H9 (cell line): ENCODE results near the gene DCAF10. TPM values are rescaled to one million over a fixed set of nuclear protein-coding genes. Genes with fewer than 3 reads are reported as not detected.

Experiments
- DNase-seq: peaks from one replicate; pipeline ENCODE4 v3.0.0-alpha.2; 2017
- H2AFZ ChIP-seq: one replicate; pipeline ENCODE4 v1.6.1; 2013; ENCODE audit warnings: mild to moderate bottlenecking, low read length, control low read depth, moderate library complexity
- H2AK5ac ChIP-seq: 2 replicates; pipeline ENCODE4 v1.6.1; 2013; ENCODE audit warnings: low read length, control low read depth, mixed read lengths; ENCODE audit not compliant: insufficient read length
- H2BK120ac ChIP-seq: one replicate; pipeline ENCODE4 v1.6.1; 2013; ENCODE audit warnings: low read depth, mild to moderate bottlenecking, low read length, control low read depth, inconsistent platforms; ENCODE audit not compliant: poor library complexity, severe bottlenecking
- H2BK12ac ChIP-seq: 2 replicates; pipeline ENCODE4 v1.6.1; 2013; ENCODE audit warnings: low read length, control low read depth, mixed read lengths, low read depth; ENCODE audit not compliant: insufficient read length
- H2BK15ac ChIP-seq: 2 replicates; pipeline ENCODE4 v1.6.1; 2013; ENCODE audit warnings: low read depth, low read length, control low read depth
- H2BK20ac ChIP-seq: one replicate; pipeline ENCODE4 v1.6.1; 2013; ENCODE audit warnings: low read depth, mild to moderate bottlenecking, low read length, control low read depth, inconsistent platforms; ENCODE audit not compliant: poor library complexity, severe bottlenecking
- H2BK5ac ChIP-seq: 2 replicates; pipeline ENCODE4 v1.6.1; 2013; ENCODE audit warnings: low read length, control low read depth, mixed read lengths; ENCODE audit not compliant: insufficient read length
- H3K14ac ChIP-seq: 2 replicates; pipeline ENCODE4 v1.6.1; 2013; ENCODE audit warnings: low read length, control low read depth; ENCODE audit not compliant: insufficient read depth
- H3K18ac ChIP-seq: 2 replicates; pipeline ENCODE4 v1.6.1; 2013; ENCODE audit warnings: low read depth, mild to moderate bottlenecking, mixed read lengths, low read length, control low read depth; ENCODE audit not compliant: insufficient read length
- H3K23ac ChIP-seq: 2 replicates; pipeline ENCODE4 v1.6.1; 2013; ENCODE audit warnings: low read length, control low read depth, mixed read lengths, low read depth; ENCODE audit not compliant: insufficient read length
- H3K23me2 ChIP-seq: 2 replicates; pipeline ENCODE4 v1.6.1; 2013; ENCODE audit warnings: low read depth, mild to moderate bottlenecking, mixed read lengths, low read length, control low read depth; ENCODE audit not compliant: insufficient read length, poor library complexity, severe bottlenecking
- H3K27ac ChIP-seq: 2 replicates; pipeline ENCODE4 v1.5.1; 2013; ENCODE audit warnings: low read length, control low read depth, mixed read lengths, low read depth; ENCODE audit not compliant: insufficient read length
- H3K27me3 ChIP-seq: 2 replicates; pipeline ENCODE4 v1.6.1; 2013; ENCODE audit warnings: low read length, control low read depth, inconsistent platforms; ENCODE audit not compliant: insufficient read depth
- H3K4ac ChIP-seq: 2 replicates; pipeline ENCODE4 v1.6.1; 2013; ENCODE audit warnings: low read depth, mild to moderate bottlenecking, control low read depth, inconsistent platforms, low read length, moderate library complexity
- H3K4me1 ChIP-seq: 2 replicates; pipeline ENCODE4 v1.6.1; 2013; ENCODE audit warnings: low read length, control low read depth, inconsistent platforms; ENCODE audit not compliant: insufficient read depth
- H3K4me2 ChIP-seq: 2 replicates; pipeline ENCODE4 v1.6.1; 2013; ENCODE audit warnings: low read length, control low read depth, mixed read lengths; ENCODE audit not compliant: insufficient read length, insufficient read depth
- H3K56ac ChIP-seq: 2 replicates; pipeline ENCODE4 v1.6.1; 2013; ENCODE audit warnings: low read depth, mild to moderate bottlenecking, mixed read lengths, low read length, control low read depth; ENCODE audit not compliant: insufficient read length
- H3K79me1 ChIP-seq: 2 replicates; pipeline ENCODE4 v1.6.1; 2013; ENCODE audit warnings: low read depth, mild to moderate bottlenecking, moderate library complexity, low read length, control low read depth, inconsistent platforms; ENCODE audit not compliant: insufficient read depth, poor library complexity, severe bottlenecking
- H3K79me2 ChIP-seq: 2 replicates; pipeline ENCODE4 v1.6.1; 2013; ENCODE audit warnings: low read length, control low read depth, inconsistent platforms; ENCODE audit not compliant: insufficient read depth
- H3K9ac ChIP-seq: 2 replicates; pipeline ENCODE4 v1.6.1; 2013; ENCODE audit warnings: low read length, control low read depth, mixed read lengths; ENCODE audit not compliant: insufficient read length; ENCODE audit errors: extremely low read depth
- H3K9me3 ChIP-seq: one replicate; pipeline ENCODE4 v1.6.1; 2013; ENCODE audit warnings: low read depth, low read length, inconsistent platforms; ENCODE audit not compliant: control insufficient read depth
- H3T11ph ChIP-seq: one replicate; pipeline ENCODE4 v1.6.1; 2013; ENCODE audit warnings: mild to moderate bottlenecking, low read length, control low read depth, inconsistent platforms
- H4K20me1 ChIP-seq: one replicate; pipeline ENCODE4 v1.6.1; 2013; ENCODE audit not compliant: control insufficient read depth, insufficient read length, insufficient read depth
- H4K5ac ChIP-seq: 2 replicates; pipeline ENCODE4 v1.6.1; 2013; ENCODE audit warnings: low read depth, mild to moderate bottlenecking, mixed read lengths, low read length, control low read depth; ENCODE audit not compliant: insufficient read length
- H4K8ac ChIP-seq: replicated peaks from 2 replicates; pipeline ENCODE4 v1.6.1; 2013; ENCODE audit warnings: low read length, control low read depth, mixed read lengths, low read depth; ENCODE audit not compliant: insufficient read length
- H4K91ac ChIP-seq: 2 replicates; pipeline ENCODE4 v1.6.1; 2013; ENCODE audit warnings: low read depth, mild to moderate bottlenecking, moderate library complexity, mixed read lengths, low read length, control low read depth; ENCODE audit not compliant: insufficient read length
- H3K27ac Mint-ChIP-seq, 3 experiments: 2 replicates in 2 of 3; 3 replicates in 1 of 3; pipeline ENCODE4 v1.8.0; 2020 to 2021; ENCODE audit warnings: mixed read lengths in 3 of 3, mild to moderate bottlenecking in 1 of 3, moderate library complexity in 1 of 3
- H3K27me3 Mint-ChIP-seq: 2 replicates; pipeline ENCODE4 v1.8.0; 2021; ENCODE audit warnings: low read depth, mild to moderate bottlenecking, moderate library complexity, mixed read lengths
- H3K36me3 Mint-ChIP-seq, 3 experiments: 2 replicates in 2 of 3; 3 replicates in 1 of 3; pipeline ENCODE4 v1.8.0; 2020 to 2021; ENCODE audit warnings: low read depth in 3 of 3, mixed read lengths in 3 of 3; ENCODE audit not compliant: insufficient read depth in 1 of 3
- H3K4me1 Mint-ChIP-seq, 2 experiments: 2 replicates each; pipeline ENCODE4 v1.8.0; 2020; ENCODE audit warnings: mixed read lengths in 2 of 2
- H3K4me3 Mint-ChIP-seq, 2 experiments: 2 replicates in 1 of 2; 3 replicates in 1 of 2; pipeline ENCODE4 v1.8.0; 2020 to 2021; ENCODE audit warnings: mild to moderate bottlenecking in 2 of 2, mixed read lengths in 2 of 2, moderate library complexity in 1 of 2
- H3K9me3 Mint-ChIP-seq, 2 experiments: 2 replicates in 1 of 2; 3 replicates in 1 of 2; pipeline ENCODE4 v1.8.0; 2020; ENCODE audit warnings: mild to moderate bottlenecking in 2 of 2, mixed read lengths in 2 of 2, moderate library complexity in 1 of 2
- CTCF ChIP-seq: fragments of 200-600 bp; sonication (generic); conservative IDR thresholded peaks from 3 replicates; pipeline ENCODE4 v1.8.0; 2021; ENCODE audit warnings: antibody characterized with exemption, mild to moderate bottlenecking
- WGBS: extraction: QIAGEN DNeasy Blood & Tissue Kit; methylation state at CpG from one replicate; pipeline ENCODE4 v1.1.7; 2013; ENCODE audit warnings: missing lambda C conversion rate, low lambda C conversion rate, mixed read lengths; ENCODE audit not compliant: insufficient read length; ENCODE audit errors: extremely low coverage; 5-methylcytosine and 5-hydroxymethylcytosine counted together
- total RNA-seq: library from RNA; stranded (reverse); gene quantifications from 2 replicates; pipeline ENCODE4 v1.2.1, GENCODE V29; 2021

Gene DCAF10
- total RNA-seq, 1 experiment from 2014 or later = 13.4 TPM

DNA sequence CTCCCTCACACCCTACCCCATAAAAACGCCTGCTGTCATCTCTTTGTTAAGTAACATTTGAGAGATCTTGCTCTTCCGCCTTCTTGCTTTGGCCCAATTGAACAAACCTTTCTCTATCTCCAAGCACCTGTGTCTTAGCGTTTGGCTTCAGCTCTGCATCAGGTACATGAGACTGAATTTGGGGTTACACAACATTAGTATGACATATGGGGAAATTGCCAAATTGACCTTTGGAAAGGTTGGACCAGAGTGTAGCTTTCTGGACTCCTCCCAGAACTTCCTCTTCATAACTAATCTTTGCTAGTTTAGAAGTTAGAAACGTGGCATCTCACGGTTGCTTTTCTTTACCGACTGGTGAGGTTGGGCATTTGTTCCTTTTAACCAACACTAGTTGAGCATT, 12.3 kb upstream of the DCAF10 start:
- Histone ChIP-seq H3K18ac (no peak overlapping the region), H3K4ac (no peak overlapping the region), H2BK15ac (no peak overlapping the region), H3K23me2 (peaks cover 5% of the 10 kb centered on the region), H3K27ac (no peak overlapping the region), H2AFZ (no peak overlapping the region), H4K5ac (no peak overlapping the region), H3K79me1 (peaks cover 3% of the 10 kb centered on the region), H3K23ac (no peak overlapping the region), H3K56ac (no peak overlapping the region), H2BK120ac (no peak overlapping the region), H3K79me2 (peaks cover 5% of the 10 kb centered on the region; the same call in 1 of the 2 replicates), H4K8ac (no peak overlapping the region), H3K9me3 (no peaks in the 10 kb centered on the region), H2AK5ac (no peak overlapping the region), H3K4me1 (no peaks in the 10 kb centered on the region), H3K4me2 (no peak overlapping the region), H2BK12ac (no peak overlapping the region), H3K27me3 (no peaks in the 10 kb centered on the region), H2BK20ac (no peak overlapping the region), H4K20me1 (no peaks in the 10 kb centered on the region), H4K91ac (no peak overlapping the region), H3T11ph (no peak overlapping the region), H3K14ac (no peak overlapping the region), H2BK5ac (no peak overlapping the region), H3K9ac (no peak overlapping the region)
- H3K4me1 Mint-ChIP-seq = peaks cover 2 to 3% of the 10 kb centered on the region in 2 experiments; a peak in 1 of 4 replicates
- H3K27me3 Mint-ChIP-seq = peaks cover 36% of the 10 kb centered on the region
- WGBS = no CpG with 5 or more reads among the region's 6 CpGs
- 0 out of 5 replicates have a peak, but pooled peaks cover 0 to 3% of the 10 kb centered on the region in 2 experiments for H3K9me3 Mint-ChIP-seq
- DNase-seq = no peak
- peaks cover under 1 to 9% (median 4%) of the 10 kb centered on the region in 3 experiments; a peak in 4 of 7 replicates for H3K36me3 Mint-ChIP-seq
- no peak for TF ChIP-seq CTCF
- H3K4me3 Mint-ChIP-seq = no peak overlapping the region
- no peak overlapping the region for H3K27ac Mint-ChIP-seq
